IMR-90 (cell line): ENCODE data around the gene BAG1. TPM values are rescaled to one million over a fixed set of nuclear protein-coding genes. Genes with fewer than 3 reads are reported as not detected.

Experiments
- ATAC-seq: fragments of 200-7000 bp; cut with Tn5 transposase; 2 replicates; pipeline ENCODE4 v1.9.1; 2020; ENCODE audit warnings: low read depth, mild to moderate bottlenecking, moderate library complexity
- BruUV-seq: library from RNA; stranded (reverse); fragments of 400-500 nt; replicated peaks from 2 replicates; lab custom pipeline; 2021; lab: Mats Ljungman, UMichigan
- CTCF ChIA-PET: fragments of 300-600 bp; formaldehyde crosslinking; extraction: SDS; loops from one replicate; lab custom pipeline; 2021; ENCODE audit warnings: antibody characterized with exemption; lab: Yijun Ruan, JAX
- POLR2A ChIA-PET: fragments of 300-600 bp; sonication (Branson Sonifier 250); formaldehyde crosslinking; loops from one replicate; lab custom pipeline; 2022; ENCODE audit warnings: antibody characterized with exemption; ENCODE audit not compliant: unreplicated experiment; lab: Charles Lee
- DNase-seq: peaks from one replicate; pipeline ENCODE4 v3.0.0; 2013
- H2AFZ ChIP-seq: replicated peaks from 2 replicates; pipeline ENCODE3; 2013; ENCODE audit warnings: low read length, mild to moderate bottlenecking; ENCODE audit not compliant: poor library complexity
- H2AK5ac ChIP-seq: 2 replicates; pipeline ENCODE4 v1.6.1; 2013; ENCODE audit warnings: low read depth, low read length, inconsistent platforms
- H2AK9ac ChIP-seq: replicated peaks from 2 replicates; pipeline ENCODE3; 2013; ENCODE audit warnings: mild to moderate bottlenecking, low read depth, low read length, moderate library complexity; ENCODE audit not compliant: poor library complexity
- H2BK120ac ChIP-seq: 2 replicates; pipeline ENCODE4 v1.6.1; 2013; ENCODE audit warnings: low read depth, low read length, inconsistent platforms
- H2BK15ac ChIP-seq: 3 replicates; pipeline ENCODE4 v1.6.1; 2013; ENCODE audit warnings: low read depth, low read length, inconsistent platforms
- H2BK20ac ChIP-seq: 2 replicates; pipeline ENCODE4 v1.6.1; 2013; ENCODE audit warnings: low read depth, mild to moderate bottlenecking, inconsistent platforms, low read length, moderate library complexity
- H2BK5ac ChIP-seq: 2 replicates; pipeline ENCODE4 v1.6.1; 2013; ENCODE audit warnings: mild to moderate bottlenecking, low read depth, low read length, inconsistent platforms; ENCODE audit not compliant: poor library complexity, severe bottlenecking
- H3K14ac ChIP-seq: replicated peaks from 2 replicates; pipeline ENCODE4 v1.6.1; 2013; ENCODE audit warnings: low read depth, low read length, inconsistent platforms
- H3K18ac ChIP-seq: 2 replicates; pipeline ENCODE4 v1.6.1; 2013; ENCODE audit warnings: low read depth, low read length, control low read depth
- H3K23ac ChIP-seq: 2 replicates; pipeline ENCODE4 v1.6.1; 2013; ENCODE audit warnings: low read depth, low read length, inconsistent platforms
- H3K27ac ChIP-seq: 2 replicates; pipeline ENCODE4 v1.5.1; 2013; ENCODE audit warnings: mild to moderate bottlenecking, control low read depth, low read length; ENCODE audit not compliant: insufficient read depth
- H3K27me3 ChIP-seq: 2 replicates; pipeline ENCODE4 v1.6.1; 2013; ENCODE audit warnings: low read length; ENCODE audit not compliant: control insufficient read depth, insufficient read depth
- H3K36me3 ChIP-seq: 2 replicates; pipeline ENCODE4 v1.6.1; 2013; ENCODE audit warnings: low read length, mixed read lengths; ENCODE audit not compliant: control insufficient read depth, insufficient read depth
- H3K4ac ChIP-seq: 2 replicates; pipeline ENCODE4 v1.6.1; 2013; ENCODE audit warnings: low read depth, low read length, inconsistent platforms
- H3K4me1 ChIP-seq: 2 replicates; pipeline ENCODE4 v1.6.1; 2013; ENCODE audit warnings: low read length, mixed read lengths; ENCODE audit not compliant: control insufficient read depth, insufficient read depth
- H3K4me2 ChIP-seq: 2 replicates; pipeline ENCODE4 v1.6.1; 2013; ENCODE audit warnings: low read depth, mild to moderate bottlenecking, control low read depth, low read length, moderate library complexity
- H3K4me3 ChIP-seq: 2 replicates; pipeline ENCODE4 v1.5.1; 2013; ENCODE audit warnings: low read depth, mild to moderate bottlenecking, control low read depth, low read length, moderate library complexity; ENCODE audit not compliant: insufficient read depth
- H3K56ac ChIP-seq: 2 replicates; pipeline ENCODE4 v1.6.1; 2013; ENCODE audit warnings: low read length, inconsistent platforms; ENCODE audit not compliant: insufficient read depth; ENCODE audit errors: extremely low read depth
- H3K79me1 ChIP-seq, 2 experiments: 2 replicates each; pipeline ENCODE4 v1.6.1; 2013; ENCODE audit warnings: low read length in 2 of 2, inconsistent platforms in 1 of 2, low read depth in 1 of 2
- H3K9ac ChIP-seq: 2 replicates; pipeline ENCODE4 v1.6.1; 2013; ENCODE audit warnings: low read depth, low read length, control low read depth
- H3K9me1 ChIP-seq: 2 replicates; pipeline ENCODE4 v1.6.1; 2013; ENCODE audit warnings: low read length, inconsistent platforms; ENCODE audit not compliant: insufficient read depth
- H3K9me3 ChIP-seq: 2 replicates; pipeline ENCODE4 v1.6.1; 2013; ENCODE audit warnings: low read length; ENCODE audit not compliant: control insufficient read depth, insufficient read depth
- H4K20me1 ChIP-seq: 2 replicates; pipeline ENCODE4 v1.6.1; 2013; ENCODE audit warnings: low read length, inconsistent platforms; ENCODE audit not compliant: insufficient read depth
- H4K5ac ChIP-seq: 2 replicates; pipeline ENCODE4 v1.6.1; 2013; ENCODE audit warnings: mild to moderate bottlenecking, low read depth, low read length, control low read depth
- H4K8ac ChIP-seq, 2 experiments: 2 replicates each; pipeline ENCODE4 v1.6.1; 2013; ENCODE audit warnings: low read depth in 2 of 2, low read length in 2 of 2, control low read depth in 1 of 2, inconsistent platforms in 1 of 2
- H4K91ac ChIP-seq: 2 replicates; pipeline ENCODE4 v1.6.1; 2013; ENCODE audit warnings: low read depth, low read length, inconsistent platforms; ENCODE audit not compliant: insufficient read depth
- CEBPB ChIP-seq: IDR thresholded peaks from 2 replicates; pipeline ENCODE4 v1.6.1; 2012; ENCODE audit warnings: low read depth, low read length, improper control_type of control experiment
- MAFK ChIP-seq: IDR thresholded peaks from 2 replicates; pipeline ENCODE4 v1.6.1; 2012; ENCODE audit warnings: low read depth, low read length, improper control_type of control experiment
- MXI1 ChIP-seq: IDR thresholded peaks from 2 replicates; pipeline ENCODE4 v1.6.1; 2012; ENCODE audit warnings: low read depth, mild to moderate bottlenecking, low read length, moderate library complexity, borderline replicate concordance
- RAD21 ChIP-seq: IDR thresholded peaks from 2 replicates; pipeline ENCODE4 v1.6.1; 2012; ENCODE audit warnings: low read length, improper control_type of control experiment
- RFX5 ChIP-seq: IDR thresholded peaks from 2 replicates; pipeline ENCODE4 v1.8.0; 2012; ENCODE audit warnings: low read depth, mild to moderate bottlenecking, low read length, moderate library complexity
- SMC3 ChIP-seq: fragments of 150-350 bp; IDR thresholded peaks from 2 replicates; pipeline ENCODE4 v1.6.1; 2016; ENCODE audit warnings: low read depth, mild to moderate bottlenecking, antibody characterized with exemption, low read length, moderate library complexity
- WGBS, 2 experiments: methylation state at CpG; one replicate each; pipeline versions ENCODE4 v1.1.5 to v1.1.7; 2013; ENCODE audit warnings: missing lambda C conversion rate in 2 of 2; ENCODE audit not compliant: insufficient read length in 1 of 2; ENCODE audit errors: extremely low coverage in 2 of 2; 5-methylcytosine and 5-hydroxymethylcytosine counted together
- dilution Hi-C: fragments of 300-500 bp; cut with HindIII; formaldehyde crosslinking; loops from one replicate; pipeline ENCODE4 v1.14.3; 2018; ENCODE audit warnings: low sequenced_read_pairs; ENCODE audit not compliant: unreplicated experiment
- in situ Hi-C: fragments of 300-500 bp; cut with MboI; formaldehyde crosslinking; loops from 3 replicates; pipeline ENCODE4 v1.14.3; 2019; ENCODE audit warnings: low sequenced_read_pairs, inconsistent platforms, mixed read lengths
- intact Hi-C: fragments of 100-400 bp; cut with micrococcal nuclease; formaldehyde crosslinking; loops from 2 replicates; pipeline ENCODE4 v1.10.0; 2022
- polyA plus RNA-seq, 3 experiments: library from polyadenylated mRNA; depleted of rRNA; stranded (reverse); fragments of >200 nt; gene quantifications; 2 replicates each; pipeline ENCODE4 v1.2.3, GENCODE V29; 2012; ENCODE audit warnings: low replicate concordance in 1 of 3
- total RNA-seq: library from RNA; depleted of rRNA; stranded (reverse); fragments of >200 nt; gene quantifications from 2 replicates; pipeline ENCODE4 v1.2.3, GENCODE V29; 2012
- TF ChIP-seq, protein P1 (sequence below): fragments of 150-350 bp; IDR thresholded peaks from 2 replicates; pipeline ENCODE4 v1.6.1; 2016; ENCODE audit warnings: low read depth, mild to moderate bottlenecking, low read length, moderate library complexity, borderline replicate concordance

The BAG1 gene
- total and polyA plus RNA-seq, 2 of the 4 experiments (the other 2 are of a cell fraction) = 4.5 to 20.9 TPM

DNA sequence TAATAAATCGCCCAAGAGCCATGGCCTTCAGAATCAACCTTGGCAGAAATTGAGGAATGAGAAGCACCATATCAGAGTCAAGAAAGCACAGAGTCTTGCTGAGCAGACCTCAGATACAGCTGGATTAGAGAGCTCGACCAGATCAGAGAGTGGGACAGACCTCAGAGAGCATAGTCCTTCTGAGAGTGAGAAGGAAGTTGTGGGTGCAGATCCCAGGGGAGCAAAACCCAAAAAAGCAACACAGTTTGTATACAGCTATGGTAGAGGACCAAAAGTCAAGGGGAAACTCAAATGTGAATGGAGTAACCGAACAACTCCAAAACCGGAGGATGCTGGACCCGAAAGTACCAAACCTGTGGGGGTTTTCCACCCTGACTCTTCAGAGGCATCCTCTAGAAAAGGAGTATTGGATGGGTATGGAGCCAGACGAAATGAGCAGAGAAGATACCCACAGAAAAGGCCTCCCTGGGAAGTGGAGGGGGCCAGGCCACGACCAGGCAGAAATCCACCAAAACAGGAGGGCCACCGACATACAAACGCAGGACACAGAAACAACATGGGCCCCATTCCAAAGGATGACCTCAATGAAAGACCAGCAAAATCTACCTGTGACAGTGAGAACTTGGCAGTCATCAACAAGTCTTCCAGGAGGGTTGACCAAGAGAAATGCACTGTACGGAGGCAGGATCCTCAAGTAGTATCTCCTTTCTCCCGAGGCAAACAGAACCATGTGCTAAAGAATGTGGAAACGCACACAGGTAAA, 30.3 kb upstream of the BAG1 start:
- peaks cover 37% of the 10 kb centered on the region for H3K36me3 ChIP-seq

More for the DNA sequence above, 30.3 kb upstream of the BAG1 start:
- Histone ChIP-seq H3K4ac (no peak overlapping the region), H3K9me3 (no peaks in the 10 kb centered on the region), H3K4me2 (no peak overlapping the region), H3K56ac (no peak overlapping the region), H4K91ac (no peak overlapping the region), H2BK120ac (no peak overlapping the region), H2BK15ac (no peak overlapping the region), H3K9me1 (peaks cover 10% of the 10 kb centered on the region), H3K14ac (no peak overlapping the region), H2BK20ac (no peak overlapping the region), H4K8ac (no peak overlapping the region), H3K4me1 (peaks cover 5% of the 10 kb centered on the region; the same call in 1 of the 2 replicates), H2AFZ (no peak overlapping the region), H3K79me1 (peaks cover 50 to 89% of the 10 kb centered on the region in 2 experiments), H3K27me3 (no peaks in the 10 kb centered on the region), H3K4me3 (no peak overlapping the region), H3K18ac (no peak overlapping the region), H2BK5ac (no peak overlapping the region), H4K20me1 (0 out of 2 replicates have a peak, but pooled peaks cover 4% of the 10 kb centered on the region), H3K27ac (no peak overlapping the region), H2AK5ac (peak overlapping the region; percentile 13; the same call in 1 of the 2 replicates), H2AK9ac (peak overlapping the region; percentile 35), H3K9ac (no peak overlapping the region), H4K5ac (no peak overlapping the region), H3K23ac (no peak overlapping the region)
- ATAC-seq = no peak
- BruUV-seq = TSS peak; percentile 39
- no peak for TF ChIP-seq RAD21
- TF ChIP-seq, protein P1, sequence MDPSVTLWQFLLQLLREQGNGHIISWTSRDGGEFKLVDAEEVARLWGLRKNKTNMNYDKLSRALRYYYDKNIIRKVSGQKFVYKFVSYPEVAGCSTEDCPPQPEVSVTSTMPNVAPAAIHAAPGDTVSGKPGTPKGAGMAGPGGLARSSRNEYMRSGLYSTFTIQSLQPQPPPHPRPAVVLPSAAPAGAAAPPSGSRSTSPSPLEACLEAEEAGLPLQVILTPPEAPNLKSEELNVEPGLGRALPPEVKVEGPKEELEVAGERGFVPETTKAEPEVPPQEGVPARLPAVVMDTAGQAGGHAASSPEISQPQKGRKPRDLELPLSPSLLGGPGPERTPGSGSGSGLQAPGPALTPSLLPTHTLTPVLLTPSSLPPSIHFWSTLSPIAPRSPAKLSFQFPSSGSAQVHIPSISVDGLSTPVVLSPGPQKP = no peak
- TF ChIP-seq SMC3 = no peak
- TF ChIP-seq CEBPB = no peak
- TF ChIP-seq MXI1 = no peak
- TF ChIP-seq MAFK = no peak
- no peak for TF ChIP-seq RFX5
- DNase-seq = no peak
- CTCF ChIA-PET = interaction anchor here (0.6 kb wide), 1 partner anchor 8 kb away, joined by 5 read pairs; no protein-coding TSS in a partner anchor
- WGBS, 2 experiments = 100% methylated on average over 3 of the region's 12 CpGs; no CpG with 5 or more reads in 1 of the 2 experiments
- POLR2A ChIA-PET = no interaction called here
- dilution Hi-C loops = loop anchor here (25.0 kb wide), 1 partner anchor 167 kb away; the partner anchor contains the start of gene NOL6
- intact Hi-C loops = loop anchor here (10.0 kb wide), 1 partner anchor 60 kb away; no protein-coding TSS in a partner anchor
- in situ Hi-C loops = loop anchor here (5.0 kb wide), 1 partner anchor 172 kb away; no protein-coding TSS in a partner anchor
